Smooth muscle cell (in vitro differentiated cells): Measurements from ENCODE around the gene E2F3. TPM values are rescaled to one million over a fixed set of nuclear protein-coding genes. Genes with fewer than 3 reads are reported as not detected.

Experiments
- DNase-seq: peaks from one replicate; lab custom pipeline; 2025; ENCODE audit not compliant: unreplicated experiment; lab: John Stamatoyannopoulos, UW
- H2AFZ ChIP-seq: fragments of 200-600 bp; sonication (generic); 2 replicates; pipeline ENCODE4 v1.6.0; 2016; ENCODE audit warnings: antibody characterized with exemption, low read depth, mild to moderate bottlenecking
- H3F3A ChIP-seq: fragments of 200-600 bp; sonication (generic); 2 replicates; pipeline ENCODE4 v1.6.0; 2017; ENCODE audit warnings: antibody characterized with exemption, low read depth
- H3K27ac ChIP-seq: fragments of 200-600 bp; sonication (generic); 2 replicates; pipeline ENCODE4 v1.5.1; 2016; ENCODE audit warnings: low read depth, mild to moderate bottlenecking
- H3K27me3 ChIP-seq: fragments of 200-600 bp; sonication (generic); 2 replicates; pipeline ENCODE4 v1.6.1; 2016; ENCODE audit warnings: low read depth, mild to moderate bottlenecking
- H3K36me3 ChIP-seq: fragments of 200-600 bp; sonication (generic); 2 replicates; pipeline ENCODE4 v1.5.1; 2016; ENCODE audit warnings: low read depth
- H3K4me1 ChIP-seq: fragments of 200-600 bp; sonication (generic); 2 replicates; pipeline ENCODE4 v1.5.1; 2016; ENCODE audit warnings: low read depth
- H3K4me2 ChIP-seq: fragments of 200-600 bp; sonication (generic); 2 replicates; pipeline ENCODE4 v1.6.0; 2016; ENCODE audit warnings: mild to moderate bottlenecking
- H3K4me3 ChIP-seq: fragments of 200-600 bp; sonication (generic); 2 replicates; pipeline ENCODE4 v1.5.1; 2016; ENCODE audit warnings: mild to moderate bottlenecking
- H3K79me2 ChIP-seq: fragments of 200-600 bp; sonication (generic); 2 replicates; pipeline ENCODE4 v1.6.0; 2016; ENCODE audit warnings: low read depth, mild to moderate bottlenecking
- H3K9ac ChIP-seq: fragments of 200-600 bp; sonication (generic); 2 replicates; pipeline ENCODE4 v1.6.0; 2016; ENCODE audit warnings: low read depth
- H3K9me3 ChIP-seq: fragments of 200-600 bp; sonication (generic); replicated peaks from 2 replicates; pipeline ENCODE4 v1.5.1; 2016; ENCODE audit warnings: low read depth
- H4K20me1 ChIP-seq: fragments of 200-600 bp; sonication (generic); 2 replicates; pipeline ENCODE4 v1.6.0; 2016; ENCODE audit warnings: low read depth
- CTCF ChIP-seq: fragments of 200-600 bp; sonication (generic); IDR thresholded peaks from 2 replicates; pipeline ENCODE4 v1.5.1; 2017; ENCODE audit warnings: borderline replicate concordance, mild to moderate bottlenecking, antibody characterized with exemption; ENCODE audit not compliant: insufficient read depth, poor library complexity, severe bottlenecking
- WGBS: methylation state at CpG from one replicate; pipeline ENCODE4 v1.1.7; 2016; ENCODE audit warnings: low lambda C conversion rate; 5-methylcytosine and 5-hydroxymethylcytosine counted together
- polyA plus RNA-seq: library from polyadenylated mRNA; unstranded; fragments of >200 nt; fragmentation: Nextera tagmentation; extraction: Ambion mirVana; gene quantifications from 2 replicates; pipeline ENCODE4 v1.2.1, GENCODE V29; 2016
- total RNA-seq: library from RNA; depleted of rRNA; stranded (reverse); fragments of >200 nt; gene quantifications from 2 replicates; pipeline ENCODE4 v1.2.3, GENCODE V29; 2014

E2F3 gene
- total and polyA plus RNA-seq, 2 experiments from 2014 or later: 7.9 to 12.6 TPM

GRCh38 chr6:20487669-20488375 lies 86.1 kb downstream of the E2F3 start:
- TF ChIP-seq CTCF: no peak
- no peak overlapping the region for H3K4me2 ChIP-seq
- H3K27me3 ChIP-seq: no peaks in the 10 kb centered on the region
- H3K9ac ChIP-seq: no peak overlapping the region
- no peak for DNase-seq
- H3K79me2 ChIP-seq: peaks cover 3% of the 10 kb centered on the region
- peaks cover 11% of the 10 kb centered on the region for H3K4me1 ChIP-seq
- H3F3A ChIP-seq: no peaks in the 10 kb centered on the region
- H2AFZ ChIP-seq: no peak overlapping the region
- no peaks in the 10 kb centered on the region for H3K9me3 ChIP-seq
- H3K4me3 ChIP-seq: no peak overlapping the region
- 96% methylated on average over 6 of the region's 6 CpGs for WGBS
- H3K27ac ChIP-seq: no peak overlapping the region
- H4K20me1 ChIP-seq: no peaks in the 10 kb centered on the region
- peaks cover 20% of the 10 kb centered on the region for H3K36me3 ChIP-seq

- Histone ChIP-seq H3F3A (no peaks in the 10 kb centered on the region), H3K4me3 (no peak overlapping the region), H3K4me1 (no peaks in the 10 kb centered on the region), H3K9me3 (no peaks in the 10 kb centered on the region), H4K20me1 (no peaks in the 10 kb centered on the region), H3K9ac (no peak overlapping the region), H3K27me3 (no peaks in the 10 kb centered on the region), H2AFZ (no peak overlapping the region), H3K27ac (no peak overlapping the region), H3K36me3 (peaks cover 17% of the 10 kb centered on the region), H3K79me2 (peaks cover 2% of the 10 kb centered on the region), H3K4me2 (no peak overlapping the region)
- WGBS: over 99% methylated on average over 6 of the region's 6 CpGs
- no peak for TF ChIP-seq CTCF
- no peak for DNase-seq
Measured at GRCh38 chr6:20490591-20490990, 88.9 kb downstream of the E2F3 start.

DNA sequence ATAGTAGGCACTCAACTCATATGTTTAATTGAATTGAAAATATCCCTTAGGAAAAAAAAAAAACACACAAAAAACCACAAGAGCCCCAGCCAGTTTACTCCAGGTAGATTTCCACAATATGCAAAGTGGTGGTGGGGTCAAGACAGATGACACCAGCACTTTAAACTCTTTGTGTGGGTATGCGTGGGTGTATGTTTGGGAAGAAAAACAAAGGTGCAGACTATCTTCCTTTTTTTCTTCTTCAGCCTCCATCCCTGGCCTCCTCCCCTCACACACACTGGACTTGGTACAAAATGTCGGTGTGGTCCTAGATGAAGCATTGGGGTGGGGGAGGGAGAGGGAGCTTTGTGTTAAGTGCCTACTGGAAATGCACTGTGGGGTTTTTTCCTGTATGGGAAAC lies 90.4 kb downstream of the E2F3 start:
- Histone ChIP-seq H3K27ac (no peak overlapping the region), H3K4me3 (no peak overlapping the region), H3K4me2 (no peak overlapping the region), H3K36me3 (peaks cover 17% of the 10 kb centered on the region), H3F3A (no peaks in the 10 kb centered on the region), H3K4me1 (no peaks in the 10 kb centered on the region), H2AFZ (no peak overlapping the region), H3K27me3 (no peaks in the 10 kb centered on the region), H3K9ac (no peak overlapping the region), H3K79me2 (no peaks in the 10 kb centered on the region), H3K9me3 (no peaks in the 10 kb centered on the region), H4K20me1 (no peaks in the 10 kb centered on the region)
- no peak for TF ChIP-seq CTCF
- no peak for DNase-seq
- WGBS: 95% methylated on average over 2 of the region's 2 CpGs
